Activated CD4-positive, CD25-positive, alpha-beta regulatory T cell (primary cell): ENCODE measurements around the gene TRIB2.
"Not testable (repeated sequence)": the region's sequence is repeated elsewhere in the genome, so short reads cannot be mapped to it uniquely, and the experiment has no call there.

ENCODE experiments used
- DNase-seq, 4 experiments: peaks; one replicate each; lab custom pipeline; 2025; lab: John Stamatoyannopoulos, UW

TRIB2 gene

DNA sequence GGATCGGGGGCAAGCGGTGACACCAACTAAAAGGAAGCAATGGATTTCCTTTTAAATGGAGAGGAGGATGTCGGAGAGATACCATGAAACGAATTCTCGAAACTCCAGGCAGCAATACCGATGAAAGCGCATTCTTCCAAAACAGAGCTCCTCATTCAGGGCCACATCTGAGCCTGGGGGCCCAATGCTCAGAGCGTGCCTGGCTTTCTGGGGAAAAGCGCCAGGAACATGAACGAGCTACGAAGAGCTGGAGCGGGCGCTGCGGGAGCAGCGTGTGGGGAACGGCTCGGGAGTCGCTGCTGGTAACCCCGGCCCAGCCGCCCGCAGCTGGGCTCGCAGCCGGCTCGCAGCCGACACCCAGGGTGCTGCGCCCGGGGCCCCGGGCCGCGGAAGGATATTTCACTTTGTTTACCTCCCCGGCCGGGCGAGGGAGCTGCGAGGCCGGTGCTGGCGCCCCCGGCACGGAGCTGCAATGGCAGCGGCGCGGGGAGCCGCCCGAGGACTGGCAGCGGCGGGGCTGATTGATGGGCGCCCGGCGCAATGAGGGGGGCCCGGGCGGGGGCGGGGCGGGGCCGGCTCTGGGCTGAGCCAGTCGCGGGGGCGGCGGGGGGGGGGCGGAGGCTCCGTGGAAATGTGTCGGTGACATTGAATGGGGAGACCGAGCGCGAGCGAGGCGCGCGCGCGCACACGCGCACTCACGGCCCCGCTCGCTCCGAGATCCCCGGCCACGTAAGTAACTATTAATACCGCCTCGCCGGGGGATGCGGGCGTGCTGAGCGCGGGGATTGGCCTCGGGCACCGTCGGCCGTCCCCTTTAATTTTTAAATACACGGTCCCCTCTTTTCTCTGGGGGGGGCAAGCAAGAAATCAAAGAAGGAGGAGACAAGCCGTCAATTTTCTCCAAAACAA lies at the start of gene TRIB2:
TRIB2 (plus strand) TSS at position 655 of the 909 bp plus-strand sequence. CDS start 1,372 bp downstream, outside the sequence.
- peak; percentile 79 to 98 (median 88) for DNase-seq

- DNase-seq, result no peak
Observed at GRCh38 chr2:12669036-12669435, 47.7 kb upstream of the TRIB2 start.

DNA sequence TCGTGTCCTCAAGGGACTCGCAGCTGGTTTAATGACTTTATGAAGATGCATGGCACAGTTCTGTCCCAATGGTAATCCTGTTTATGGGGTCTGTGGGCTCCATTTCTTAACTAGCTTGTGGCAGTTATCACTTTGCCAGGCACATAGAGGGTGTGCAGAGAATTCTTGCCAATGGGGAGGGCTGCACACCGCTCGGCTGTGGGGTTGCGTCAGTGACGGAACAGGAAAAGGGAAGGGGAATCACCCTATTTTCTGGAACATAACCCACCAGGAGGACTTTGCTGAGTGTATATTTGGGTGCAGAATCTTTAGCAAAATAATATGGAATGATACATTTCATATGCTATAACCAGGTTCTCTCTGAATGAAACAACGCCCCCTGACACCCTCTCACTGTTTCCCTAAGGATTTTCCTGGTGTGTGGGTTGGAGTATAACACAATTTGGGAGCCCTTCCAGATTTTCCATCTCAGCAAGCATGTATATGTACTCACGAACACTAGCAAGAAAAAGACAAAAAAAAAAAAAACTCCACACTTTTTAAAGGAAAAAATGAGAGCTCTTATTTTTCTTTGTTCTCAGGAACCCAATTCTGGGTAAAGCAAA lies 43.9 kb upstream of the TRIB2 start:
- no peak for DNase-seq

DNA sequence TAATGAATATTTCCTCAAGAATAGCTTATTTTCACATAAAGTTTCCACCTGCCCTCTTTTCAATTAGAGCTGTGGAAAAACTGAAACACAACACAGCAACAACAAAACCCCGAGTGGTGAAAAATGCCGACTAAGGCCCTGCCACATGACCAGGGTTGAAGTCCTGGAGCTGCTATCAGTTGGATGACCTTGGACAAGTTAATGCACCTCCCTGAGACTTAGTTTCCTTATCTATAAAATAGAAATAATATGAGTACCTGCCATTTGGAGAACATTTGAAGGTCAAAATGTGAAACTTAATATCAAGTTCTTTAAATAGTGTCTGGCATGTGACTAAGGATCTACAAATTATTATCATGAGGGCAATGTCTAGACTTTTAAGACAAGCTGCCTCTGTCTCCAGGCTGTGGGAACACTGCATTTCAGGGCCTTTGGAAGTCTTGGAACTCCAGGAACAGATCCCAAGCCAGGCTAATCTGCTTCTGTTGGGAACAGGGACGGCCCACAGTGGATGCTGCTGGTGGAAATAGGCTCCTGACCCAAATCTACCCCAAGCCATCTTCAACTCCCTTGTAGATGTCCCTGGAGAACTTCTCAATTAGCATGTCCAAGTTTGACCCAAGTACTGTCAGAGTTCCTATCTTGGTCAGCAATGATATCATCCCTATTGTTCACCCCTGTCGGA lies 42.0 kb upstream of the TRIB2 start:
- DNase-seq, result no peak

GRCh38 chr2:12675352-12675795 lies 41.4 kb upstream of the TRIB2 start:
- DNase-seq, result no peak

GRCh38 chr2:12675801-12676200 lies 40.9 kb upstream of the TRIB2 start:
- no peak for DNase-seq

DNA sequence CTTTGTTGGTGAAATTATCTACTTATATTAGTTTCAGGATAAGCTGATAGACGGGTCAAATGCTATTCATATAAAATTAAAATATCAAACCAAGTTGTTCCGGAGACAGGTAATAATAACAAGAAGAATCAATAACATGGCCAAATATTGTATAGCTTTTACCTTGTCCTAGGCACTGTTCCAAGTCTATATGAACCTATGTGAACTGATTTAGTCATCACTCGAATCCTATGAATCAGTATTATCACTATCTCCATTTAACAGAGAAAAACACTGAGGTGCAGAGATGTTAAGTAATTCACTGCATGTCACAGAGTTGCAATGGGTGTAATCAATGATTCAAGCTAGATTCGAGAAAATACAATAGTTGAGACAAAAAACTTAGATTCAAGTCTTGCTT lies 40.0 kb upstream of the TRIB2 start:
- DNase-seq, result no peak

DNA sequence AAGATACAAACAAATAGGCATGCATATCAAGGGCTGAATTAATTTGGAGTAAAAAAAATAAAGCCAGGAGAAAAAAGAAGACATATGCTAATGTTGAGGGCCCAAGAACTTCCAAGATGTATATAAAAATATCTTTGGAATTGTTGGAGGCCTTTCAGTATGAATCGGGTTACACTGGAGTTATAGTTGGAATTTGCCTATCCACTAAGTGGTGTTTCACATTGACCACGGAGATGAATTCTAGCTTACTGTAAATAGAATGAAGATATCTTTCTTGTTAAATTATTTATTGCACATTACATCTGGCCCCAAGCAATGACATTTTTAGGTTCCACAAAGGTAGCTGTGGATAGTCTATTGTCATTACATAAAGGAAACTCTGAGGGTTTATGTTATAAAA lies 38.5 kb upstream of the TRIB2 start:
- DNase-seq, result no peak

DNA sequence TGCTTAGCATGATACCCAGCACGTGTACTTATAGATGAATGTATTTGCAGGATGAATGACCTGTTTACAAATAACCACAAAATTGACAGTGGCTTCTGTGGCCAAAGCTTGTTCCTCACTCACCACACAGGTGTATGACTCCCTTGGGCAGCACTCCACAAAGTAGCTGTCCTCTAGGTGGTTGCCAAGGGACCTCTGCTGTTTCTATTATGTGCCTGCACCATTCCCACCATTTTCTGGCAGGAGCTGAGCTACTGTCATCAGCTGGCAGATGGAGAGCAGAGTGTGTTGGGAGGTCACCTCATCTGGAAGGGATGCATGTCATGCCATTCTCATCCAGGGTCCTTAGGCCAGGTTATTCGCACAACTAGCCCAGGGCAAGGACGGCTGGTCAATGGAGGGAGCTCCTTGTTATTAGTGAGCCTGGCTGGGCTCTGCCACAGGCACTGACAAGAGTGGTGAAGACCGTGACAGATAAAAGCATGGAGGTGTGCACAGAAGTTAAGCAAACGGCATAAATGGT lies 37.1 kb upstream of the TRIB2 start:
- DNase-seq, result no peak

- DNase-seq, result not testable (repeated sequence)
Observed at GRCh38 chr2:12680115-12680514, 36.6 kb upstream of the TRIB2 start.

GRCh38 chr2:12682017-12682416 lies 34.7 kb upstream of the TRIB2 start:
- DNase-seq, result no peak

DNA sequence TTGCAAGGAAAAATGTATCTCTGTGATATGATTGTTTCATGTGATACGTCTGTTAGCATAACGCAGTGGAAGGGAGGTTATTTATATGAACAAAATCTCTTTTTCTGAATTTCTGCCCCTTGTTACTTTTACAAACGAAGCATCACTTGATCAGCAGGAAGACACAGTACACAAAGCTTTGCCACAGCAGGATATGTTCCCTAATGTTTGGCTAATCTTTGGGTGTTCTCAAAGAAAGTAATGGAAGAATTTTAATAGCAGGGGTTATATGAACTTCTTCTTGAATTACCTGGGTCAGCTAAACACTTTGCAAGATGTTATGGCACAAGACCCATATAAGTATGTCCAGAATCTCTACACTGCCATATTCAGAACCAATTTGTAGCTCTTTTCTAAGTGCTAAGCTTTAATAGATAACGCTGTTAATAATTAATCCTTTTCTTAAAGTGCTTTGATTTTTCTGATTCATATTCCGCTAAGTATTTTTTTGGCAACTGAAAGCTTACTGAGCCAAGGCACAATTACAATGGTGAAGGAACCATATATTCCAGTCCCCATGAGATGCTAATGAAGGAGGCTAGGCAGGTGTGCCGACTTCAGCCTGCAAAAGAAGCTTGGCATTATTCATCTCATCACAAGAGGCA lies 33.2 kb upstream of the TRIB2 start:
- no peak for DNase-seq

- DNase-seq, result no peak
Observed at GRCh38 chr2:12684471-12684936, 32.2 kb upstream of the TRIB2 start.

DNA sequence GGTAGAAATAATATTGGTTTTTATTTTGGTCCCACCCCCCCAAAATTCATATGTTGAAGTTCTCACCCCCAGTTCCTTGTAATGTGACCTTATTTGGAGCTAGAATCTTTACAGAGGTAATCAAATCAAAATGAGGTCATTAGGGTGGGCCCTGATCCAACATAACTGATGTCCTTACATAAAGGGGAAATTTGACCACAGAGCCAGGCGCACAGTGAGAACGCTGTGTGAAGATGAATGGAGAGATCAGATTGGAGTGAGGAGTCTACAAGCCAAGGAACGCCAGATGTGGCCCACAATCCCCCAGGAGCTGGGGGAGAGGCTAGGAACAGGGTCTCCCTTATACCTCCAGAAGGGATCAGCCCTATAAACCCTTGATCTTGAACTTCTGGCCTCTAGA lies 31.6 kb upstream of the TRIB2 start:
- DNase-seq, result no peak

- DNase-seq, result no peak
Observed at GRCh38 chr2:12685956-12686355, 30.8 kb upstream of the TRIB2 start.

DNA sequence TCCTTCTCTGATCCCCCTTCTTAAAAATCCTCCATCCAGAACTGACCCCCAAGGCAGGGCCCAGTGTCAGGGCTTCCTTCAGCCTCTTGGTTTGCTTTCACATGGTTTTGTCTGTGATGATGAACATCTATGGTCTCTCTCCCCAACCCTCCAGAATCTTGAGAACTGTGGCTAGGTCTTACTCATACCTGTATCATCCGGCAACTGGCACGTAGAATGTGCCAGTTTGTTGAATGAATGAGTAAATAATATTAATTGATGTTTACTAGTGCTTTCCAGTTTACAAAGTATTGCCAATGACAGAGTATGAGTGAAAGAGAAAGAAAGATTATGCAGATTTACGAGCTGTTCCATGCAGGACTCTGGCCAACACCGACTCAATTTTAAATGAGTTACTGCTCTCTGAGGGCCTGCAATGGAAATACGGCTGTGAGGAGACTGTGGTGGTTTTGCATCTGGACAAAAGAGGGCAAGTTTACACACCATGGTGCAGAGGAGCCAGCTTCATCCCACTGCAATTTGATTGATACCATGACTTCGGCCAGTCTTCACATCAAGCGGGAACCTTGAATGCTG lies 29.9 kb upstream of the TRIB2 start:
- no peak for DNase-seq

DNA sequence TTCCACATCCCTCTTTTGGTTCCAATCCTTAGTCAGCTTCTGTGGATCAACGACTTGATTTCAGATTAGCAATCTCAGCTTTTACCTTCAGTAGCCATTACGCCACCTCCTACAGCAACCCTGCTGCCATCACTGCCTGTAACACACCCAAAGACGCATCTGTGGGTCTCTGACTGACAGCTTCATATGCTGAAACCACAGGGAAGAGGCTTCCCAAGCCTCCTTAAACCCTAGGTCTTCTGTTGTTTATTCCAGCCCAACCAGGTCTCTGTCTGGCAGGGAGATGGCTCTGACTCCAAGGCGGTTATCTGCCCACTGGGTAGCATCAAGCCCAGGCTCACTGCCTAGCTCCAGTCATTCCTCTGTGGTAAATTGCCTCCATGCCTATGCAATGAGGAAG lies 28.6 kb upstream of the TRIB2 start:
- no peak for DNase-seq

GRCh38 chr2:12688893-12689292 lies 27.8 kb upstream of the TRIB2 start:
- DNase-seq, result no peak

GRCh38 chr2:12693509-12693908 lies 23.2 kb upstream of the TRIB2 start:
- no peak for DNase-seq

GRCh38 chr2:12694990-12695774 lies 21.6 kb upstream of the TRIB2 start:
- DNase-seq, result no peak

DNA sequence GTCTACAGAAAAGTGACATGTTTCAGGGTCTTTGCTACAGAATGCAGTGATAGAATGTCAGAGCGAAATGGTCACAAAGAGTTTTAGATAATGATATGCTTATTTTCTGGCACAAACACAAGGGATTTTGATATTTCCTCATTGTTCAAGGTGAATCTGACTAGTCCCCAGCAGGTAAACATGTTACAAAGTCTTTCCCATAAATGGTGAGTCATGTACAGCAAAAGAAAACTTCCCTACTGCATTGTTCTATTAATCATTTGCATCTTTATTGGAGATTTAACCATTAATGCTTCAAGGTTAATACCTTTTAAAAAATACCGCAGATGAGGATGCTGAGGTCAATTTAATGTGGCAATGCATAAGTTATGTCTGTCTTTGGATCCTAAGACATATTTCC lies 19.1 kb upstream of the TRIB2 start:
- no peak for DNase-seq
